ENCODE measurements around the gene MT1B.

The MT1B gene

DNA sequence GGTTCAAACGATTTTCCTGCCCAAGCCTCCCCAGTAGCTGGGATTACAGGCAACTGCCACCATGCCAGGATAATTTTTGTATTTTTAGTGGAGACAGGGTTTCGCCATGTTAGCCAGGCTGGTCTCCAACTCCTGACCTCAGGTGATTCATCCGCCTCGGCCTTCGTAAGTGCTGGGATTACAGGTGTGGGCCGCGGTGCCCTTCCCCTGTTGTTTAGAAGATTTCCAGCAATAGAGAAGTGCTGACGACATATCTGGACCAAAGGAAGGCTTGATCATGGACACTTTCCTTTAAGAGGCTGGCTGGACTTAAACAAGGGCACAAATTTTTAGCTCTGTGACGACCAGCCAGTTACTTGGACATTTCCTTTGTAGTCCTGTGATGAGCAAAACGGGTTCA lies 20.5 kb upstream of the MT1B start:
- TF ChIP-seq, protein P1, sequence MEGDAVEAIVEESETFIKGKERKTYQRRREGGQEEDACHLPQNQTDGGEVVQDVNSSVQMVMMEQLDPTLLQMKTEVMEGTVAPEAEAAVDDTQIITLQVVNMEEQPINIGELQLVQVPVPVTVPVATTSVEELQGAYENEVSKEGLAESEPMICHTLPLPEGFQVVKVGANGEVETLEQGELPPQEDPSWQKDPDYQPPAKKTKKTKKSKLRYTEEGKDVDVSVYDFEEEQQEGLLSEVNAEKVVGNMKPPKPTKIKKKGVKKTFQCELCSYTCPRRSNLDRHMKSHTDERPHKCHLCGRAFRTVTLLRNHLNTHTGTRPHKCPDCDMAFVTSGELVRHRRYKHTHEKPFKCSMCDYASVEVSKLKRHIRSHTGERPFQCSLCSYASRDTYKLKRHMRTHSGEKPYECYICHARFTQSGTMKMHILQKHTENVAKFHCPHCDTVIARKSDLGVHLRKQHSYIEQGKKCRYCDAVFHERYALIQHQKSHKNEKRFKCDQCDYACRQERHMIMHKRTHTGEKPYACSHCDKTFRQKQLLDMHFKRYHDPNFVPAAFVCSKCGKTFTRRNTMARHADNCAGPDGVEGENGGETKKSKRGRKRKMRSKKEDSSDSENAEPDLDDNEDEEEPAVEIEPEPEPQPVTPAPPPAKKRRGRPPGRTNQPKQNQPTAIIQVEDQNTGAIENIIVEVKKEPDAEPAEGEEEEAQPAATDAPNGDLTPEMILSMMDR (conservative IDR thresholded peaks at IDR 0.05), result no peak
- H3K27ac ChIP-seq, result no peak overlapping the region

DNA sequence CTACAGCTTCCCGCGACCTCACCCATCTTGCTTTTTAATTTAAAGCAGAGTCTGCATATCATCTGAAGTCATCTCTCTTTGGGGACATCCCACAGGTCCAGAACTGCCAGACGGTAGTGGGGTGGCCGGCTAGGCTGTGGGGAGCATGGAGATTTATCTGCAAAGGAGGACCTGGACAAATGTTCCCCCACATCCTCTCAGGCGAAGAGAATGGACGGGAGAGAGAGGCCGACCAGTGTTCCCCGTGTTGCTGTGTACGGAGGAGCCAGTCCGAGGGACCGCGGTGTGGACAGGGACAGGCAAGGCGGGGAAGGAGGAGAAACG lies 19.9 kb upstream of the MT1B start:
- TF ChIP-seq, protein P1 (conservative IDR thresholded peaks at IDR 0.05), result no peak
- H3K27ac ChIP-seq, result no peak overlapping the region

DNA sequence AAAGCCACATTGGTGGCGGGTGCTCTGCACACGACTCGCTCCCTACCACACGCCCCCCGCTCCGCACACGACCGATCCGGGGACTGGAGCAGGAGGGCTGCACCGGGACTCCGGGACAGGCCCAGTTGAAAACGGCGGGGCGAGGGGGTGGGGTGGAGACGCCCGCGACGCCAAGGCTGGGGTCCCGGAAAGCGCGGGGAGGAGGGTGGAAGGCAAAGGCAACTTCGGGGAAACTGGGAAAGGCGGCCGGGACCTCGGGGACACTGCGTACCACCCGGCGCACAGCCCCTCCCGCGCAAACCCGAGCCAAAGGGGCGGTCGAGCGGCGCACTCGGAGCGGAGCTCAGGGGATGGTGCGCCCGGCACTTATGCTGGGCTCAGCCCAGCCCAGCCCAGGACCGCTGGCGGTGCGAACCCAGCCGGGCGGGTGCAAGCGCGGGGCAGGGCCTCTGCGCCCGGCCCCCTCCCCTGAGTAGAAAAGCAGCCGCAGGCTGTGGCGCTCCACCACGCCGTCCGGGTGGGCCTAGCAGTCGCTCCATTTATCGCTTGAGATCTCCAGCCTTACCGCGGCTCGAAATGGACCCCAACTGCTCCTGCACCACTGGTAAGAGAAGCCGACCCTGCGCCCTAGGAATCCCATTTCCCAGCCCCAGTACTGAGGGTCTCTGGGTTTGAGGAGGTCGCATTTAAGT lies 19.4 kb upstream of the MT1B start, which contains the start of gene MT1M:
MT1M (plus strand) TSS at position 504 of the 692 bp plus-strand sequence; CDS start at position 577, 73 bp downstream.
- no peak within 1 kb of the TSS for H3K27ac ChIP-seq
- TF ChIP-seq, protein P1 (conservative IDR thresholded peaks at IDR 0.05), result no peak

DNA sequence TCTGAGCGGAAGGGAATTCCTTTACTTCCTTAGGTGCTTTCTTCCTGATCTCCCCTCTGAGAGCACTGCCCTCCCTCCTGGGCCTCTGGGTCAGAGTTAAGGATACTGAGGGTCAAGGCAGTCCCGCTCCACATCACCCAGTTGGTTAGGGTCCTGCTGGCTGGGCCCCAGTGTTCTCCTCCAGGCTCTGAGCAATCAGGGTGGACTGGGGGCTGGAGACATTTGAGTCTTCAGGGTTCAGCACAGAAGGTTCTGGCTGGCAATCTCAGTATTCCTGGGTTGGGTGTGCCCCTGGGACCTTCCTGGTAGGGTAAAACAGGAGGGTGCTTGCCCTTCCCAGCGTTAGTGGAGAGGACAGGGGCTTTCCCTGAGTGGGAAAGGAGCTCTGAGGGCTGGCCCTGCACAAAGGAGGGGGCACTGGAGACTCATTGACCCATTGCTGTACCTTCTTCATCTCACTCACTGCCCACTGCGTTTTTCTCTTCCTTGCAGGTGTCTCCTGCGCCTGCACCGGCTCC lies 18.8 kb upstream of the MT1B start:
- TF ChIP-seq, protein P1 (conservative IDR thresholded peaks at IDR 0.05), result no peak
- H3K27ac ChIP-seq, result no peak overlapping the region

DNA sequence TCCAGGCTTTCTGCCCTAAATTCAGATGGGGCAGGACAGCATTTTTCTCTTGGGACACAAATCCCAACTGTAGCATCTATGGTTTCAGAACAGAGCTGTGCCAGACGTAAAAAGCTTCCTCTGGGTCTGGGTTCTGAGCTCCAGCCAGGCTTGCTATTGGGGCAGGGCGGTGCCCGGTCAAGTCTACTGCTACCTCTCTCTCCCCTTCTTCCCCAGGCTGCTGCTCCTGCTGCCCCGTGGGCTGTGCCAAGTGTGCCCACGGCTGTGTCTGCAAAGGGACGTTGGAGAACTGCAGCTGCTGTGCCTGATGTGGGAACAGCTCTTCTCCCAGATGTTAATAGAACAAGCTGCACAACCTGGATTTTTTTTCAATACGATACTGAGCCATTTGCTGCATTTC lies 18.2 kb upstream of the MT1B start:
- no peak overlapping the region for H3K27ac ChIP-seq
- TF ChIP-seq, protein P1 (conservative IDR thresholded peaks at IDR 0.05), result no peak

DNA sequence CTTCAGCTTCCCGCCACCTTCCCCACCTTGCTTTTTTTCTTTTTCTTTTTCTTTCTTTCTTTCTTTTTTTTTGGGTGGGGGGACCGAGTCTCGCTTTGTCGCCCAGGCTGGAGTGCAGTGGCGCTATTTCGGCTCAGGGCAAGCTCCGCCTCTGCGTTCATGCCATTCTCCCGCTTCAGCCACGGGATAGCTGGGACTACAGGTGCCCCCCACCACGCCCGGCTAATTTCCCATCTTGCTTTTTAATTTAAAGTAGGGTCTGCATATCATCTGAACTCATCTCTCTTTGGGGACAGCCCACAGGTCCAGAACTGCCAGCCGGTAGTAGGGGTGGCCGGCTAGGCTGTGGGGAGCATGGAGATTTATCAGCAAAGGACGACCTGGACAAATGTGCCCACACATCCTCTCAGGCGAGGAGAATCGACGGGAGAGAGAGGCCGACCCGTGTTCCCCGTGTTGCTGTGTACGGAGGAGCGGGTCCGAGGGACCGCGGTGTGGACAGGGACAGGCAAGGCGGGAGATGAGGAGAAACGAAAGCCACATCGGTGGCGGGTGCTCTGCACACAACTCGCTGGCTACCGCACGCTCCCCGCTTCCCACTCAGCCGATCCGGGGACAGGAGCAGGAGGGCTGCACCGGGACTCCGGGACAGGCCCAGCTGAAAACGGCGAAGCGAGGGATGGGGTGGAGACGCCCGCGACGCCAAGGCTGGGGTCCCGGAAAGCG lies 16.8 kb upstream of the MT1B start:
- TF ChIP-seq, protein P1 (conservative IDR thresholded peaks at IDR 0.05), result no peak
- H3K27ac ChIP-seq, result no peak overlapping the region

DNA sequence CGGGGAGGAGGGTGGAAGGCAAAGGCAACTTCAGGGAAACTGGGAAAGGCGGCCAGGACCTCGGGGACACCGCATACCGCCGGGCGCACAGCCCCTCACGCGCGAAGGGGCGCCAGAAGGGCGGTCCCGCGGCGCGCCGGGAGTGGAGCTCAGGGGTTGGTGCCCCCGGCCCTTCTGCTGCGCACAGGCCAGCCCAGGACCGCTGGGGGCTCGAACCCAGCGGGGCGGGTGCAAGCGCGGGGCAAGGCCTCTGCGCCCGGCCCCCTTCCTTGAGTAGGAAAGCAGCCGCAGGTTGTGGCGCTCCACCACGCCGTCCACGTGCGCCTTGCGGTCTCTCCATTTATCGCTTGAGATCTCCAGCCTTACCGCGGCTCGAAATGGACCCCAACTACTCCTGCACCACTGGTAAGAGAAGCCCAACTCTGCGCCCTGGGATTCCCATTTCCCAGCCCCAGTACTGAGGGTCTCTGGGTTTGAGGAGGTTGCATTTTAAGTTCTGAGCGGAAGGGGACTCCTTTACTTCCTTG lies 16.2 kb upstream of the MT1B start:
- no peak overlapping the region for H3K27ac ChIP-seq
- TF ChIP-seq, protein P1 (conservative IDR thresholded peaks at IDR 0.05), result no peak

All from VCaP (cell line).